Activated CD4-positive, alpha-beta T cell treated with anti-CD3 and anti-CD28 coated beads, Interleukin-10, Interleukin-2, amounts not matched to agents 100 ng/mL and 50 ng/mL, durations not matched to agents 16 hours and 8 hours (primary cell): Measurements from ENCODE around the gene MSRB3.

Source experiments
- DNase-seq: peaks from one replicate; pipeline ENCODE4 v3.0.0-alpha.2; 2020

MSRB3 gene

GRCh38 chr12:65501093-65501621, 222.7 kb downstream of the MSRB3 start:
- no peak for DNase-seq

- no peak for DNase-seq
These were observed 223.5 kb downstream of the MSRB3 start for GRCh38 chr12:65501935-65502334.

- DNase-seq, result no peak
These were observed 225.9 kb downstream of the MSRB3 start for GRCh38 chr12:65504417-65504816.

GRCh38 chr12:65505386-65506121, 227.1 kb downstream of the MSRB3 start:
- no peak for DNase-seq

GRCh38 chr12:65508276-65509035, 230.0 kb downstream of the MSRB3 start:
- DNase-seq, result no peak

GRCh38 chr12:65510007-65510406, 231.5 kb downstream of the MSRB3 start:
- DNase-seq, result no peak

GRCh38 chr12:65510584-65511050, 232.1 kb downstream of the MSRB3 start:
- DNase-seq, result no peak

- no peak for DNase-seq
These were observed 232.8 kb downstream of the MSRB3 start for GRCh38 chr12:65511134-65511834.

GRCh38 chr12:65511912-65512311, 233.4 kb downstream of the MSRB3 start:
- no peak for DNase-seq
